Measurements from ENCODE around the gene HMGN3.

HMGN3 gene

DNA sequence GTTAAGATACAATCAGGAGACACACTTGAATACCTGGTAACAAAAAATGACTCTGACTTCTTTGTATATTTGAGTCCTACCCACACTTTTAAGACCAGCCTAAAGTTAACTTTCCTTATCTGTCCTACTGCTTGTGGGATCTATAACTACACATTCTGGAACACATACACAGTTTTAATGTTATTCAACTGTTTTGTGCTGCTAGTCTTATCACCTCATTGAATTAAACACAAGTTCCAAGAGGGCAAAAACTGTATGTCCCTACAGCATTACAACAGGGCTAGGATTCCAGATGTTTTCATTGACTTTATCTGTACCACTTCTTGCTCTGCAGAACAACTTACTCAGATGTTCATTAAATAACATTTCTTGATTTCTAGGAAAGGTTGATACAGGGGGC, 2.8 kb downstream of the HMGN3 start:
- Histone ChIP-seq H3K9ac (ENCODE audit: low read depth, low read length) (no peak overlapping the region), H3K4me3 (ENCODE audit: low read length) (peak overlapping the region; percentile 90; the same call in 1 of the 2 replicates), H3K4me1 (ENCODE audit: insufficient read depth, low read length) (peaks cover 3% of the 10 kb centered on the region; the same call in 1 of the 2 replicates), H3K9me3 (ENCODE audit: insufficient read depth, low read depth, low read length) (no peaks in the 10 kb centered on the region), H3K27ac (ENCODE audit: low read length) (no peak overlapping the region), H3K27me3 (ENCODE audit: insufficient read depth, low read length) (no peaks in the 10 kb centered on the region), H3K36me3 (ENCODE audit: insufficient read depth, low read depth, low read length) (peaks cover 14% of the 10 kb centered on the region)

DNA sequence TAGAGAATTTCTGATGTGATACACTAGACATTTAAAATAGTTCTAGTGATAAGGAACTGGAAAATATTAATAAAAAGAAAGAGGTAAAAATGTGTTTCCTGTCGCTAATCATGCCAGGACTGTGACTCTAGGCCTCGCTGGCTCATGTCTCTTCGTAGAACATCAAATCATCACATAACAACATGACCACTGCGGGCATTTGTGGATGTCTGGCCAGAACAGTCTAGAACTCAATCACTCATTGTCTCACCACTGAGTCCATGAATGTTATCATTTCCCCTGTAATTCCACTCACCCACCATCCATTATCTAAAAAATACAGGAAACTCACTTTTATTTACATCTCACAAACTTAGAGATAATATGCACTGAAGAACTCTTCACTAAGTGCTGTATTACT, 3.4 kb downstream of the HMGN3 start:
- Histone ChIP-seq H3K27ac (ENCODE audit: low read length) (no peak overlapping the region), H3K9ac (ENCODE audit: low read depth, low read length) (no peak overlapping the region), H3K4me3 (ENCODE audit: low read length) (no peak overlapping the region)

DNA sequence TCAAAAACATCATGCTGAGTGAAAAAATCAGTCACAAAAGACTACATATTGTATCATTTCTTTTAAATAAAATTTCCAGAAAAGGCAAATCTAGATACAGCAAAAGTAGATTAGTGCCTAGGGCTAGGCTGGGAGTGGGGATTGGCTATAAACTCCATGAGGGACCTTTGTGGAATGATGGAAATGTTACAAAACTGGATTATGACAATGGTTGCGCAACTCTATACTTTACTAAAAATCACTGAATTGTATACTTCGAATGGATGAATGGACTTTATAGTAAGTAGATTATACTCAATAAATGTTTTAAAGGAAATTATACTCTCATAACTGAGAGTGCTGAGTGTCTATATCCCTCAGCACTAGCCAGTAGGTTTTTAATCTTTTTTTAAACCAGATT, 4.3 kb downstream of the HMGN3 start:
- H3K27ac ChIP-seq (ENCODE audit: low read length): no peak overlapping the region

More for the DNA sequence above, 3.4 kb downstream of the HMGN3 start:
- Histone ChIP-seq H3K27me3 (ENCODE audit: insufficient read depth, low read length) (no peaks in the 10 kb centered on the region), H3K9me3 (ENCODE audit: insufficient read depth, low read depth, low read length) (no peaks in the 10 kb centered on the region), H3K36me3 (ENCODE audit: insufficient read depth, low read depth, low read length) (peaks cover 14% of the 10 kb centered on the region), H3K4me1 (ENCODE audit: insufficient read depth, low read length) (peaks cover 5% of the 10 kb centered on the region; the same call in 1 of the 2 replicates)

DNA sequence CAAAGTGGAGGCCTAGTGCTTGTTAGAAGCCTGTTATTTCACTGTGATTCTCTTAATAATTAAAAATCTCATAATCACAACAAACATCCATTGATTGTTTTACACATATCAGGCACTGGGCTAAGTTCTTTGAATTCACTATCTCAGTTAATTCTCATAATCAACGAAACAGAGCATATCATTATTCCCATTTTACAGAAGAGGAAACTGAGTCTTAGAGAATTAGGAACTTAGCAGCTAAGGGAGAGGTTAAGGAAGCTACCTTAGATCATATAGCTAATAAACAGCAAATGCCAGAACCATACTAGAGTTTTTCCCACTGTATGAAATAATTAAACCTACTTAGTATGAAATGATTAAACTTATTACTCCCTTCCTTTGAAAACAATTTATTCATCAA, 7.0 kb downstream of the HMGN3 start:
- no peak overlapping the region for H3K9ac ChIP-seq (ENCODE audit: low read depth, low read length)
- peaks cover 5% of the 10 kb centered on the region; the same call in 1 of the 2 replicates for H3K4me1 ChIP-seq (ENCODE audit: insufficient read depth, low read length)
- no peaks in the 10 kb centered on the region for H3K9me3 ChIP-seq (ENCODE audit: insufficient read depth, low read depth, low read length)
- no peaks in the 10 kb centered on the region for H3K27me3 ChIP-seq (ENCODE audit: insufficient read depth, low read length)
- no peak overlapping the region for H3K27ac ChIP-seq (ENCODE audit: low read length)
- H3K36me3 ChIP-seq (ENCODE audit: insufficient read depth, low read depth, low read length): peaks cover 22% of the 10 kb centered on the region
- H3K4me3 ChIP-seq (ENCODE audit: low read length): no peak overlapping the region

More for the DNA sequence above, 4.3 kb downstream of the HMGN3 start:
- H3K4me3 ChIP-seq (ENCODE audit: low read length): no peak overlapping the region
- no peak overlapping the region for H3K9ac ChIP-seq (ENCODE audit: low read depth, low read length)
- H3K36me3 ChIP-seq (ENCODE audit: insufficient read depth, low read depth, low read length): peaks cover 14% of the 10 kb centered on the region
- peaks cover 5% of the 10 kb centered on the region; the same call in 1 of the 2 replicates for H3K4me1 ChIP-seq (ENCODE audit: insufficient read depth, low read length)
- no peaks in the 10 kb centered on the region for H3K27me3 ChIP-seq (ENCODE audit: insufficient read depth, low read length)
- H3K9me3 ChIP-seq (ENCODE audit: insufficient read depth, low read depth, low read length): no peaks in the 10 kb centered on the region

DNA sequence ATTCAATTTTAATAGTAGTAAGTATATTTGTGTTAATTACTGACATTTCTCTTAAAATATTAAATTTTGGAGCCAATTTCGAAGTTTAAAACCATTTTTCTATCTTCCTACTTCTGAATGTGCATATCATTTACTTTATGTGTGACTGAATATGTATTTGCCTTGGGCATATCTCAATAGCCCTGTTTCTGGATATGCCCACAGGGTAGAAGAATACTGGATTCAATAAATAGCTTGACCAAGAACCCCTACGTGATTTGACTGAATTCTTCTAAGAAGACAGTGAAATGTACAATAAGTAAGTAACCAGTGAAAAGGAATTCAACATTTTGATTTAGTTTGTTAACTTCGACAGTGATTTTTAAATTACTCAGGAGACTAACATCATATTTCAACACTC, 7.8 kb downstream of the HMGN3 start:
- Histone ChIP-seq H3K9me3 (ENCODE audit: insufficient read depth, low read depth, low read length) (no peaks in the 10 kb centered on the region), H3K27ac (ENCODE audit: low read length) (no peak overlapping the region), H3K36me3 (ENCODE audit: insufficient read depth, low read depth, low read length) (peaks cover 14% of the 10 kb centered on the region), H3K27me3 (ENCODE audit: insufficient read depth, low read length) (no peaks in the 10 kb centered on the region), H3K9ac (ENCODE audit: low read depth, low read length) (no peak overlapping the region), H3K4me3 (ENCODE audit: low read length) (no peak overlapping the region), H3K4me1 (ENCODE audit: insufficient read depth, low read length) (peaks cover 5% of the 10 kb centered on the region; the same call in 1 of the 2 replicates)

DNA sequence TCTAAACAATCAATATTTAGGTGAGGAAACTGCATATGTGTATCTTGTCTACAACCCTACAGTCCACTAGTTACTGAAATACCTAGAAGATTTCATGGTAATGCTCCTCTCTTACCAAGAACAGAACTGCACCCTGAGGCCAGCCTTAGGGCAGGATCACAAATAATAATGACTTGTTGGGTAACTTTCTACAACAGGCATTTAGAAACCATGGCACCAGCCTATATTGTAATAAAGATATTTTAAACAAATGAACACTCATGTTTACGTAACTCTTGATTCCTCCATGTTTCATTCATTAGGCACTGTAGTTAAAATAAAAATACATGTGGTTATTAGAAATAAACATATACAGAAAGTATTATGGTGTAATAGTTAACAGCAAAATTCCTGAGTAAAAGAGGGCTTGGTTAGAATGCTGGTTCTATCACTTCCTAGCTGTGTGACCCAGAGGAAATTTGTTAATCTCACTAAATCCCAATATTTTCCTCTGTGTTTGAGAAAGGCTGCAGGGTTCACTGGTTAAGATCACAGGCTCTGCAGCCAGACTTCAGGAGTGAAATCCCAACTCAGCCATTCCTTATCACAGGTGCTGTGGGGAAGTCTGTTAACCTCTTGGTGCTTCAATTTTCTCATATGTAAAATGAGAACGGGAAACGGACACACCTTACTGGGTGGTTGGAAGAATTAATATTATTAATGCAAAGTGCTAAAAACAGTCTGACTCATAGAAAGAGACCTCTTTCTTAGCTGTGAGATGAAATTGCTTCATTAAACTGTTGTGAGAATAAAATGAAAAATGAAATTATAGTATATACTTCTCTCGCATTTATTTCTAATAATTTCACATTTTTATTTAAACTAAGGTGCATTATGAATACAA, 8.5 kb downstream of the HMGN3 start:
- Histone ChIP-seq H3K9me3 (ENCODE audit: insufficient read depth, low read depth, low read length) (no peaks in the 10 kb centered on the region), H3K36me3 (ENCODE audit: insufficient read depth, low read depth, low read length) (peaks cover 9% of the 10 kb centered on the region; the same call in 1 of the 2 replicates), H3K4me3 (ENCODE audit: low read length) (no peak overlapping the region), H3K9ac (ENCODE audit: low read depth, low read length) (no peak overlapping the region), H3K27me3 (ENCODE audit: insufficient read depth, low read length) (no peaks in the 10 kb centered on the region), H3K4me1 (ENCODE audit: insufficient read depth, low read length) (peaks cover 5% of the 10 kb centered on the region; the same call in 1 of the 2 replicates), H3K27ac (ENCODE audit: low read length) (no peak overlapping the region)

DNA sequence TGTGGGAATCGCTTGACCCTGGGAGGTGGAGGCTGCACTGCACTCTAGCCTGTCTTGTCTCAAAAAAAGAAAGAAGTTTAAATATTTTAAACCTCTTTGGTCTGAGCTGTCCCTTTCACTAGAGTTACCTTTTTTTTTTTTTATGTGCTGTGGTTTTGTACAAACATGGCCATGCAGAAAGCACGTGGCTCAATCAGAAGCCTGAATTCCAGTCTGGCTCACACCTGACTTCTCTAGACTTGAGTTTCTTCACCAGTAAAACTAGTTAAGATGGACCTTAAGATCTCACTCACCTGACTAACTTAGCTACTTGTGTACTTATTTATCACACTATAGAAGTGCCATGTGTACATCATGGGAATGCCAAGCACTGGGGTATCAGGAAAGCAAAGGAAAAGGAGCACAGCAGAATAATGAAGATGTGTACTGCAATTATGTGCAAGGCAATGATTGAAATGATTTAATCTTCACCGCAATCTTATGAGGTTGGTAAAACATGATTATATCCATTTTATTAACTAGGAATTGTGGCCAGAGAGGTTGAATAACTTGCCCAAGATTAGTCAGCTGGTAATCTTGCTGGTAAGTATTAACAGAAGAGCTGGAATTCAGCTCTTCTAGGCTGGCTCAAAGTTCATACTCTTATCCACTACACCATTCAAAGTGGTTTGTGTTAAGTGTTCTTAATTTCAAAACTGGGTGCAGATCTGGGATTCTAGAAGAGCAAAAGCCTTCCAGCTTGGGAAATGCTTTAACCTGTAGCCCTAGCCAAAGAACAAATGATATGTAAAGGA, 10.7 kb downstream of the HMGN3 start:
- H3K4me1 ChIP-seq (ENCODE audit: insufficient read depth, low read length): peaks cover 9% of the 10 kb centered on the region; the same call in 1 of the 2 replicates
- H3K9me3 ChIP-seq (ENCODE audit: insufficient read depth, low read depth, low read length): no peaks in the 10 kb centered on the region
- peaks cover 9% of the 10 kb centered on the region; the same call in 1 of the 2 replicates for H3K36me3 ChIP-seq (ENCODE audit: insufficient read depth, low read depth, low read length)
- no peak overlapping the region for H3K9ac ChIP-seq (ENCODE audit: low read depth, low read length)
- H3K27me3 ChIP-seq (ENCODE audit: insufficient read depth, low read length): no peaks in the 10 kb centered on the region
- H3K4me3 ChIP-seq (ENCODE audit: low read length): no peak overlapping the region
- H3K27ac ChIP-seq (ENCODE audit: low read length): no peak overlapping the region

DNA sequence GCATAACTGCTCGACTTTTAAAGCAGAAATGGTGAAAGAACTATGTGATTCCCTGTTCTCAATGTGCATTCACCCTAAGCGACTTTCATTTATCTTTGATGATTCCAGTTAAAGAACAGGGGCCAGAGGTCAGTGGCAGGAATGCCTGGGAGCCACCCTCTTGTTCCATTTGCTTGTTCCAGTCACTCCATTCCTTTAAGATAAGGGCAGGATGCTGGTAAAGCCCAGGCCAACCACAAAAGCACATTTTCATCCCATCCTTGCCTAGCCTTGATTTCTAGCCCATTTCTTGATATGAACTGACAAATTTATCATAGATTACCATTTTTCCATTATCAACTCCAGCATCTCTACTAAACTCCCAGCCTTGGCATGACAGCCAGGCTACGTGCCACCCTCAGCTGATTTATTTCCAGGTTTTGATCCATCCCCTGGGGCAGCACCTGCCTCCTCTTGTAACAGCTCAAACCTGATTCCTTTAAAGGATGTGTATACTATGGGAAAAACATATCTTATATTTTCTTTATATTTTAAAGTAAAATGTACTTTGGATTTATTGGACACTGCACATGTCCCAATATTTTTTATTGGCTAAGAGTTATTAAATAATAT, 19.2 kb downstream of the HMGN3 start:
- H3K9ac ChIP-seq (ENCODE audit: low read depth, low read length): no peak overlapping the region
- H3K4me1 ChIP-seq (ENCODE audit: insufficient read depth, low read length): peaks cover 12% of the 10 kb centered on the region; the same call in 1 of the 2 replicates
- H3K9me3 ChIP-seq (ENCODE audit: insufficient read depth, low read depth, low read length): no peaks in the 10 kb centered on the region
- no peak overlapping the region for H3K4me3 ChIP-seq (ENCODE audit: low read length)
- H3K27me3 ChIP-seq (ENCODE audit: insufficient read depth, low read length): no peaks in the 10 kb centered on the region
- peaks cover 21% of the 10 kb centered on the region for H3K36me3 ChIP-seq (ENCODE audit: insufficient read depth, low read depth, low read length)
- no peak overlapping the region for H3K27ac ChIP-seq (ENCODE audit: low read length)

DNA sequence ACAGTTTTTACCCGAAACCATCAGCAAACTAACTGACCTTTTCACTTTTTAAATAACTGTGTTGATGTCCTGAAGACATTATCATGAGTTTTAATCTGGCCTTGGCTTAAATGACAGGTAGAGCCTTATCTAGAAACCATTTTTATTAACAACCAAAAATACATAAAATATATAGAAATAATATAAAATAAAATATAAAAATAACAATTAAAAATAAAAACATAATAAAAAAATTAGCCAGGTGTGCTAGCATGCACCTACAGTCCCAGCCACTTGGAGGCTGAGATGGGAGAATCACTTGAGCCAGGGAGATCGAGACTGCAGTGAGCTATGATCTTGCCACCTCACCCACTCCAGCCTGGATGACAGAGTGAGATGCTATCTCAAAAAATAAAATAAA, 21.6 kb downstream of the HMGN3 start:
- H3K9ac ChIP-seq (ENCODE audit: low read depth, low read length): no peak overlapping the region
- peaks cover 7% of the 10 kb centered on the region; the same call in 1 of the 2 replicates for H3K4me1 ChIP-seq (ENCODE audit: insufficient read depth, low read length)
- peaks cover 46% of the 10 kb centered on the region for H3K36me3 ChIP-seq (ENCODE audit: insufficient read depth, low read depth, low read length)
- H3K27me3 ChIP-seq (ENCODE audit: insufficient read depth, low read length): no peaks in the 10 kb centered on the region
- H3K9me3 ChIP-seq (ENCODE audit: insufficient read depth, low read depth, low read length): no peaks in the 10 kb centered on the region
- H3K4me3 ChIP-seq (ENCODE audit: low read length): no peak overlapping the region
- H3K27ac ChIP-seq (ENCODE audit: low read length): no peak overlapping the region

DNA sequence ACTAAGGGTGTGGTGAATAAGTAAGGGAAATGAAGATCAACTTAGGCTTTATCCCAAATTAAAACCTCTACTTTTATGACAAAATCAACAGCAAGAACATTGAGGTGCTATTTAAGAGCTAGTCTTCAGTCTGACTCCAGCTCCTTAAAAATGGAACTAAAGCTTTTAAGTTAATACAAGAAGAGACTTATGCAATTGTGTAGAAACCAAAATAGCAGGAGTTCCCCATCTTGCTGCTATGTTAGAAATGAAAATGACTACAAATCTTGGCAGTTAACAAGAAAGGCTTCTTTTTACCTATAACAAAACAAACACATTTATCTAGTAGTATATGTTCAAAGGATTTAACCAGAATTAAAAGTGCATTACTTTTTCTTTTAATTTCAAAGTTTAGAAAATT, 25.7 kb downstream of the HMGN3 start:
- Histone ChIP-seq H3K9ac (ENCODE audit: low read depth, low read length) (no peak overlapping the region), H3K27ac (ENCODE audit: low read length) (no peak overlapping the region), H3K36me3 (ENCODE audit: insufficient read depth, low read depth, low read length) (peaks cover 70% of the 10 kb centered on the region), H3K4me3 (ENCODE audit: low read length) (no peak overlapping the region), H3K27me3 (ENCODE audit: insufficient read depth, low read length) (no peaks in the 10 kb centered on the region), H3K4me1 (ENCODE audit: insufficient read depth, low read length) (no peaks in the 10 kb centered on the region), H3K9me3 (ENCODE audit: insufficient read depth, low read depth, low read length) (no peaks in the 10 kb centered on the region)

DNA sequence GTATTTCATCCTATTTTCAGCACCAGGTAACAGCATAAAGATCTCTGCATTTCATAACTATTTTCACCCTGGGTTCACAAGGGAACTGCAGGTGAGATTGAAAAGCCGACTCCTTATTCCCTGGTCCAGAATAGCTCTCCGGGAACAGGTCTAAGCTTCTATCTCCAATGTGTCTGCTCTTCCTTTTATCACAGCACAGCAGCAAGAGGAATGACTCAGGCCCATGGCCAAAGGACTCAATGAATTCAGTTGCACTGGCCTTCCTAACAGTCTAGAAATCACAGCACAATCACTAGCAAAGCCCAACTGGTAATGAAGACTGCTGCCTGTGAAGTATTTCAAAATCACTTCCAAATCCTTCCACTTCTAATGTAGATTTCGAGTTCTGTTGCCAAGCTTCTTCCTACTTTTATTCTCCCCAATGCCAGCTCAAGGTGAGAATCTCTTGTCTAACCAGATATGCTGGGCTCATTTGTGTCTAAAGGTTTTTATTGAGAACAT, 30.7 kb downstream of the HMGN3 start:
- H3K9me3 ChIP-seq (ENCODE audit: insufficient read depth, low read depth, low read length): no peaks in the 10 kb centered on the region
- no peak overlapping the region for H3K27ac ChIP-seq (ENCODE audit: low read length)
- H3K9ac ChIP-seq (ENCODE audit: low read depth, low read length): no peak overlapping the region
- no peaks in the 10 kb centered on the region for H3K27me3 ChIP-seq (ENCODE audit: insufficient read depth, low read length)
- no peaks in the 10 kb centered on the region for H3K4me1 ChIP-seq (ENCODE audit: insufficient read depth, low read length)
- peaks cover 84% of the 10 kb centered on the region for H3K36me3 ChIP-seq (ENCODE audit: insufficient read depth, low read depth, low read length)
- H3K4me3 ChIP-seq (ENCODE audit: low read length): no peak overlapping the region

Data from iPS-20b (cell line).